ENCODE results near the gene LTA.

- TF ChIP-seq MXI1 (conservative IDR thresholded peaks at IDR 0.05; ENCODE audit: poor library complexity, severe bottlenecking), result no peak
- peak; percentile 35 for TF ChIP-seq CTCF (IDR thresholded peaks at IDR 0.05; ENCODE audit: poor library complexity, severe bottlenecking)
- no peak for TF ChIP-seq POLR2AphosphoS5 (IDR thresholded peaks at IDR 0.05)
Measured at GRCh38 chr6:31597006-31597405, 24.9 kb downstream of the LTA start.

Measured in neural cell (in vitro differentiated cells).